ENCODE results near the gene CHEK1.
A peak's percentile ranks its signal among the peaks of the same experiment; 100 is the strongest.

Gene CHEK1

DNA sequence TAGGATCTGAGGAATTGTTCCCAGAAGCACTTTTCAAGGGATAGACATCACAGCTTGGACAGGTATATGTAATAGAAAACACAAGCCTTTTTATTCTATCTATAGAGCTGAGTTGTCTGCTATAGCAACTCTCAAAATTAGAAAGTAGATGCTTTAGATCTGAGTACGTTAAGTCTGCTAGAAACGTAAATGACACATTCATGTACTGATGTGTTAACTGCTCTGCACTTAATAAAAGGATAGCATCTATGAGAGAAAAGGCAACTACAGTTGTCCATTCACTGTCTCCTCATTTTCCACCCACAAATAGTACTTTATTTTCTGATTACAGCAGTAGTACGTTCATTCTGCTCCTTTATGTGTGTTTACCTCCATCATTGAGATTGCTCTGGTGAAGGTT, 38.3 kb upstream of the CHEK1 start:
- H3K36me3 ChIP-seq (replicated peaks): peaks cover 15% of the 10 kb centered on the region
- H3K27ac ChIP-seq: no peak overlapping the region
- in situ Hi-C loops (cut with HindIII; ENCODE audit: low pct_ligation_motif_present, low sequenced_read_pairs): no loop called here
- H3K4me3 ChIP-seq (ENCODE audit: low read depth, low read length): no peak overlapping the region
- no peaks in the 10 kb centered on the region for H3K27me3 ChIP-seq (replicated peaks)
- no peak for DNase-seq
- no peak for TF ChIP-seq CTCF (IDR thresholded peaks at IDR 0.05; ENCODE audit: low read depth, low read length, missing control alignments)

DNA sequence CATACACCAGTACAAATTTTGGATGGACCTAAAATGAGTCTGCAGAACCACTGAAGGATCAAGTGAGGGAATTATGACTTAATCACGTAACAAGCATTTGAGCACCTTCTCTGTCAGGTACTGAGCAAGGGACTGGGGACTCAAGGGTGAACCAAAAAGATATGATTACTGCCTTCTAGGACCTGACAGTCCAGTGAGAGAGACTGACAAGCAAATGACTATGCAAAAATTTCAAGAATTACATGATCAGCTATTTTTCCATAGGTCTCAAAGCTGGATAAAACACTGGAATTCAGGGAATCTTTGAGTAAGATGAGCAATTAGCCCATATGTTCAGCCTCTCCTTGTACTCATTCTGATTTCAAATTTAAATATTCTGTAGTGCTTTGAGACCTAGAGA, 37.5 kb upstream of the CHEK1 start:
- Histone ChIP-seq H3K27ac (no peak overlapping the region), H3K4me3 (ENCODE audit: low read depth, low read length) (no peak overlapping the region), H3K36me3 (replicated peaks) (peaks cover 13% of the 10 kb centered on the region), H3K27me3 (replicated peaks) (no peaks in the 10 kb centered on the region)
- no peak for TF ChIP-seq CTCF (IDR thresholded peaks at IDR 0.05; ENCODE audit: low read depth, low read length, missing control alignments)
- no peak for DNase-seq
- in situ Hi-C loops (cut with HindIII; ENCODE audit: low pct_ligation_motif_present, low sequenced_read_pairs): no loop called here

DNA sequence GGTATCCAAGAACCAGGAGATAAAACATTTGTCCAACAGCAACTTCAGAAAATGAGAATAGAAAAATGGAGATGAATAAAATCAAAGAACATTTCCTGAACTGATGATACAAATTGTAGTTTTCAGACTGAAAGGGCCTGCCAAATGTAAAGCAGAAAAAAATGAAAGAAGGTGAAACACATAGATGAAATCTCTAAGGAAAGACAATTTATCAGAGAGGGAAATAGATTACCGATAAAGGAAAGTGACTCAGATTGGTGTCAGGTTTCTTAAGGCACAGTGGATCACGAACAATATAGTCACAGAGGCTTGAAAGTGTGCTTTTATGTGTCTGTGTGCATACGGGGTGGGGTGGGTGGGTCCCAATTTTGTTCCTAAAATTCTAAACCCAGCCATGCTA, 36.5 kb upstream of the CHEK1 start:
- in situ Hi-C loops (cut with HindIII; ENCODE audit: low pct_ligation_motif_present, low sequenced_read_pairs): no loop called here
- no peak for DNase-seq
- Histone ChIP-seq H3K27ac (no peak overlapping the region), H3K27me3 (replicated peaks) (no peaks in the 10 kb centered on the region), H3K36me3 (replicated peaks) (peaks cover 4% of the 10 kb centered on the region), H3K4me3 (ENCODE audit: low read depth, low read length) (no peak overlapping the region)
- TF ChIP-seq CTCF (IDR thresholded peaks at IDR 0.05; ENCODE audit: low read depth, low read length, missing control alignments): no peak

DNA sequence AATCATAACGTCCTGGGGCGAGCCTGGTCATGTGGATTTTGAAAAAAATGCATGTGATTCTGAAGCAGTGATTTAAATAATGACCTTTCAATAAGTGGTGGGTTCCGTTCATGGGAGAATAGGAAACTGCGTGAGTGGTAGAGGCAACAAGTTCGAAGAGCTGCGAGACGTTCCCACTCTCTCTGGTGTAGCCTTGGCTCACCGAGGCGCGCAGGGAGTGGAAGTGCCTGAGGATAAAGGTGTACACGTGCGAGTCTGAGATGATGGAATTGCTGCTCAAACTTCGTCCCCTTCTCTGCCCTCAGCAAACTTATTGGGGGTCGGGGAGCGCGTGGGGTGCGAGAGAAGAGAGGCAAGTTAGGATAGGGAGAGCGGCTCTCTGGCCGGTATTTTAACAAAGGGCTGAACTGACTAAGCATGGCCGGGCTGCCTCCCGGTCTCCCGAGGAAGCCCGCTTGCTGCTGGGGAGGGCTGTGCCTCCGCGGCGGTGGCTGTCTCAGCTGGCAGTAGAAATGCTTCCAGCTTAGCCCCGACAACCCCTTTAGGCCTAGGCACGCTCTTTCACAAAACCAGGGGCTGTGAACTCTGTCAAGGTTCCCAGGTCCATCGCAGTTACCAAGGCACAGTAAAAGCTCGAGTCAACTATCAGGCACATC, 33.2 kb upstream of the CHEK1 start:
- no peak for TF ChIP-seq CTCF (IDR thresholded peaks at IDR 0.05; ENCODE audit: low read depth, low read length, missing control alignments)
- in situ Hi-C loops (cut with HindIII; ENCODE audit: low pct_ligation_motif_present, low sequenced_read_pairs): no loop called here
- DNase-seq: peak; percentile 17

GRCh38 chr11:125592305-125593113, 32.5 kb upstream of the CHEK1 start, which contains the start of gene STT3A:
Gene STT3A, plus strand, starts transcription at chr11:125592852. Its CDS starts 3,064 bp downstream, at chr11:125595916.
- Histone ChIP-seq H3K27ac (peak within 1 kb of the TSS; percentile 97), H3K27me3 (replicated peaks) (no peaks in the 10 kb centered on the region), H3K36me3 (replicated peaks) (peaks cover 5% of the 10 kb centered on the region), H3K4me3 (ENCODE audit: low read depth, low read length) (peak within 1 kb of the TSS; percentile 99)
- DNase-seq: peak; percentile 100
- in situ Hi-C loops (cut with HindIII; ENCODE audit: low pct_ligation_motif_present, low sequenced_read_pairs): no loop called here
- TF ChIP-seq CTCF (IDR thresholded peaks at IDR 0.05; ENCODE audit: low read depth, low read length, missing control alignments): no peak

More for the DNA sequence above, 33.2 kb upstream of the CHEK1 start:
- peaks cover under 1% of the 10 kb centered on the region for H3K36me3 ChIP-seq (replicated peaks)
- H3K27ac ChIP-seq: peak overlapping the region; percentile 97
- no peaks in the 10 kb centered on the region for H3K27me3 ChIP-seq (replicated peaks)
- peak overlapping the region; percentile 63 for H3K4me3 ChIP-seq (ENCODE audit: low read depth, low read length)

Data from brain microvascular endothelial cell (primary cell).